Measurements from ENCODE around the gene PRSS57. TPM values are rescaled to one million over a fixed set of nuclear protein-coding genes. Genes with fewer than 3 reads are reported as not detected.

Gene PRSS57
- total RNA-seq, 5 donors from 2014 or later (not counting 1 experiment from before 2014, with no cell fraction given) = 0.86 to 2.5 (median 1.7) TPM; not detected in 1

GRCh38 chr19:656751-657559 is 38.3 kb downstream of the PRSS57 start:
- Mint-ChIP-seq H3K9me3 (no peaks in the 10 kb centered on the region), H3K27me3 (no peaks in the 10 kb centered on the region), H3K4me3 (peak overlapping the region in 1 of 3 donors; percentile 66), H3K27ac (peak overlapping the region in 1 of 2 donors; percentile 28), H3K4me1 (peaks cover 45 to 72% (median 52%) of the 10 kb centered on the region in 3 donors), H3K36me3 (peaks cover 8% of the 10 kb centered on the region)
- 86% methylated on average over 27 of the region's 43 CpGs for WGBS (ENCODE audit: insufficient coverage)
- Histone ChIP-seq H3K4me1 (ENCODE audit: control insufficient read depth in 1 of 2, extremely low read depth in 1 of 2, insufficient read depth in 2 of 2, low read length in 2 of 2) (peaks cover 8 to 97% of the 10 kb centered on the region in 2 experiments), H3K36me3 (ENCODE audit: control insufficient read depth in 2 of 2, extremely low read depth in 1 of 2, insufficient read depth in 1 of 2, low read length in 1 of 2) (peaks cover 25 to 50% of the 10 kb centered on the region in 2 donors), H3K27me3 (replicated peaks in 1 of 2; ENCODE audit: control insufficient read depth in 2 of 2, extremely low read depth in 1 of 2, insufficient read depth in 2 of 2, low read length in 1 of 2) (no peaks in the 10 kb centered on the region), H3K27ac (ENCODE audit: low read length) (no peak overlapping the region), H3K4me3 (ENCODE audit: control insufficient read depth in 1 of 2, extremely low read depth in 1 of 2, low read length in 1 of 2) (no peak overlapping the region), H3K9me3 (no peaks in the 10 kb centered on the region)
- POLR2A ChIA-PET = interaction anchor here in 1 of 2 donors (0.6 kb wide), 1 partner anchor 15 kb away, joined by 7 read pairs; no protein-coding TSS in a partner anchor
- CTCF ChIA-PET = no interaction called here
- DNase-seq = no peak
- no peak for ATAC-seq (replicated peaks in 1 of 4)

- no peak for DNase-seq
- 90% methylated on average over 12 of the region's 17 CpGs for WGBS (ENCODE audit: insufficient coverage)
- peaks cover 8 to 85% of the 10 kb centered on the region in 2 experiments for H3K4me1 ChIP-seq (ENCODE audit: control insufficient read depth in 1 of 2, extremely low read depth in 1 of 2, insufficient read depth in 2 of 2, low read length in 2 of 2)
- H3K9me3 ChIP-seq = no peaks in the 10 kb centered on the region
- H3K36me3 ChIP-seq (ENCODE audit: control insufficient read depth in 2 of 2, extremely low read depth in 1 of 2, insufficient read depth in 1 of 2, low read length in 1 of 2) = peaks cover 31 to 62% of the 10 kb centered on the region in 2 donors
- peak overlapping the region in 1 of 3 donors; percentile 66 for H3K4me3 Mint-ChIP-seq
- CTCF ChIA-PET = no interaction called here
- H3K27me3 Mint-ChIP-seq = no peaks in the 10 kb centered on the region
- no peak for ATAC-seq (replicated peaks in 1 of 4)
- no peaks in the 10 kb centered on the region for H3K27me3 ChIP-seq (replicated peaks in 1 of 2; ENCODE audit: control insufficient read depth in 2 of 2, extremely low read depth in 1 of 2, insufficient read depth in 2 of 2, low read length in 1 of 2)
- peaks cover 10% of the 10 kb centered on the region for H3K36me3 Mint-ChIP-seq
- peaks cover 33 to 65% (median 50%) of the 10 kb centered on the region in 3 donors for H3K4me1 Mint-ChIP-seq
- H3K4me3 ChIP-seq (ENCODE audit: control insufficient read depth in 1 of 2, extremely low read depth in 1 of 2, low read length in 1 of 2) = no peak overlapping the region
- H3K27ac ChIP-seq (ENCODE audit: low read length) = no peak overlapping the region
- no peaks in the 10 kb centered on the region for H3K9me3 Mint-ChIP-seq
- peak overlapping the region in 1 of 2 donors; percentile 16 for H3K27ac Mint-ChIP-seq
- POLR2A ChIA-PET = no interaction called here
Observed at GRCh38 chr19:655691-656090, 39.6 kb downstream of the PRSS57 start.

GRCh38 chr19:653425-653824 is 41.8 kb downstream of the PRSS57 start:
- no peaks in the 10 kb centered on the region for H3K9me3 ChIP-seq
- peaks cover 40 to 75% of the 10 kb centered on the region in 2 donors for H3K36me3 ChIP-seq (ENCODE audit: control insufficient read depth in 2 of 2, extremely low read depth in 1 of 2, insufficient read depth in 1 of 2, low read length in 1 of 2)
- no peak for ATAC-seq (replicated peaks in 1 of 4)
- Mint-ChIP-seq H3K9me3 (no peaks in the 10 kb centered on the region), H3K27ac (no peak overlapping the region), H3K36me3 (peaks cover 8% of the 10 kb centered on the region), H3K27me3 (no peaks in the 10 kb centered on the region), H3K4me3 (no peak overlapping the region), H3K4me1 (peaks cover 20 to 47% (median 34%) of the 10 kb centered on the region in 3 donors)
- H3K27me3 ChIP-seq (replicated peaks in 1 of 2; ENCODE audit: control insufficient read depth in 2 of 2, extremely low read depth in 1 of 2, insufficient read depth in 2 of 2, low read length in 1 of 2) = no peaks in the 10 kb centered on the region
- peaks cover 0 to 62% of the 10 kb centered on the region in 2 experiments for H3K4me1 ChIP-seq (ENCODE audit: control insufficient read depth in 1 of 2, extremely low read depth in 1 of 2, insufficient read depth in 2 of 2, low read length in 2 of 2)
- CTCF ChIA-PET = no interaction called here
- 94% methylated on average over 17 of the region's 17 CpGs for WGBS (ENCODE audit: insufficient coverage)
- no peak for DNase-seq
- POLR2A ChIA-PET = no interaction called here
- no peak overlapping the region for H3K27ac ChIP-seq (ENCODE audit: low read length)
- H3K4me3 ChIP-seq (ENCODE audit: control insufficient read depth in 1 of 2, extremely low read depth in 1 of 2, low read length in 1 of 2) = no peak overlapping the region

GRCh38 chr19:652467-653389 is 42.5 kb downstream of the PRSS57 start:
- no peak overlapping the region for H3K4me3 Mint-ChIP-seq
- CTCF ChIA-PET = no interaction called here
- POLR2A ChIA-PET = no interaction called here
- no peak for DNase-seq
- no peaks in the 10 kb centered on the region for H3K9me3 Mint-ChIP-seq
- H3K4me1 Mint-ChIP-seq = peaks cover 20 to 41% (median 31%) of the 10 kb centered on the region in 3 donors
- no peaks in the 10 kb centered on the region for H3K9me3 ChIP-seq
- peaks cover 8% of the 10 kb centered on the region for H3K36me3 Mint-ChIP-seq
- H3K4me3 ChIP-seq (ENCODE audit: control insufficient read depth in 1 of 2, extremely low read depth in 1 of 2, low read length in 1 of 2) = no peak overlapping the region
- 93% methylated on average over 47 of the region's 54 CpGs for WGBS (ENCODE audit: insufficient coverage)
- H3K4me1 ChIP-seq (ENCODE audit: control insufficient read depth in 1 of 2, extremely low read depth in 1 of 2, insufficient read depth in 2 of 2, low read length in 2 of 2) = peaks cover 0 to 55% of the 10 kb centered on the region in 2 experiments
- ATAC-seq (replicated peaks in 1 of 4) = no peak
- no peaks in the 10 kb centered on the region for H3K27me3 Mint-ChIP-seq
- no peak overlapping the region for H3K27ac Mint-ChIP-seq
- no peak overlapping the region for H3K27ac ChIP-seq (ENCODE audit: low read length)
- peaks cover 40 to 72% of the 10 kb centered on the region in 2 donors for H3K36me3 ChIP-seq (ENCODE audit: control insufficient read depth in 2 of 2, extremely low read depth in 1 of 2, insufficient read depth in 1 of 2, low read length in 1 of 2)
- no peaks in the 10 kb centered on the region for H3K27me3 ChIP-seq (replicated peaks in 1 of 2; ENCODE audit: control insufficient read depth in 2 of 2, extremely low read depth in 1 of 2, insufficient read depth in 2 of 2, low read length in 1 of 2)

GRCh38 chr19:651991-652390 is 43.3 kb downstream of the PRSS57 start:
- DNase-seq = no peak
- Mint-ChIP-seq H3K4me3 (no peak overlapping the region), H3K27me3 (no peaks in the 10 kb centered on the region), H3K9me3 (no peaks in the 10 kb centered on the region), H3K27ac (no peak overlapping the region), H3K36me3 (peaks cover 8% of the 10 kb centered on the region), H3K4me1 (peaks cover 20 to 34% (median 24%) of the 10 kb centered on the region in 3 donors)
- no peak overlapping the region for H3K4me3 ChIP-seq (ENCODE audit: control insufficient read depth in 1 of 2, extremely low read depth in 1 of 2, low read length in 1 of 2)
- POLR2A ChIA-PET = no interaction called here
- 83% methylated on average over 18 of the region's 24 CpGs for WGBS (ENCODE audit: insufficient coverage)
- H3K27me3 ChIP-seq (replicated peaks in 1 of 2; ENCODE audit: control insufficient read depth in 2 of 2, extremely low read depth in 1 of 2, insufficient read depth in 2 of 2, low read length in 1 of 2) = no peaks in the 10 kb centered on the region
- no peaks in the 10 kb centered on the region for H3K9me3 ChIP-seq
- peaks cover 0 to 48% of the 10 kb centered on the region in 2 experiments for H3K4me1 ChIP-seq (ENCODE audit: control insufficient read depth in 1 of 2, extremely low read depth in 1 of 2, insufficient read depth in 2 of 2, low read length in 2 of 2)
- peaks cover 44 to 71% of the 10 kb centered on the region in 2 donors for H3K36me3 ChIP-seq (ENCODE audit: control insufficient read depth in 2 of 2, extremely low read depth in 1 of 2, insufficient read depth in 1 of 2, low read length in 1 of 2)
- H3K27ac ChIP-seq (ENCODE audit: low read length) = no peak overlapping the region
- no peak for ATAC-seq (replicated peaks in 1 of 4)
- CTCF ChIA-PET = no interaction called here

- Mint-ChIP-seq H3K4me3 (no peak overlapping the region), H3K4me1 (peaks cover 16 to 28% (median 20%) of the 10 kb centered on the region in 3 donors), H3K9me3 (no peaks in the 10 kb centered on the region), H3K27ac (no peak overlapping the region), H3K36me3 (peaks cover 9% of the 10 kb centered on the region), H3K27me3 (no peaks in the 10 kb centered on the region)
- CTCF ChIA-PET = no interaction called here
- POLR2A ChIA-PET = no interaction called here
- 95% methylated on average over 54 of the region's 58 CpGs for WGBS (ENCODE audit: insufficient coverage)
- ATAC-seq (replicated peaks in 1 of 4) (no peak), DNase-seq (no peak)
- H3K4me3 ChIP-seq (ENCODE audit: control insufficient read depth in 1 of 2, extremely low read depth in 1 of 2, low read length in 1 of 2) = no peak overlapping the region
- H3K4me1 ChIP-seq (ENCODE audit: control insufficient read depth in 1 of 2, extremely low read depth in 1 of 2, insufficient read depth in 2 of 2, low read length in 2 of 2) = peaks cover 0 to 41% of the 10 kb centered on the region in 2 experiments
- no peak overlapping the region for H3K27ac ChIP-seq (ENCODE audit: low read length)
- H3K27me3 ChIP-seq (replicated peaks in 1 of 2; ENCODE audit: control insufficient read depth in 2 of 2, extremely low read depth in 1 of 2, insufficient read depth in 2 of 2, low read length in 1 of 2) = no peaks in the 10 kb centered on the region
- peaks cover 48 to 73% of the 10 kb centered on the region in 2 donors for H3K36me3 ChIP-seq (ENCODE audit: control insufficient read depth in 2 of 2, extremely low read depth in 1 of 2, insufficient read depth in 1 of 2, low read length in 1 of 2)
- H3K9me3 ChIP-seq = no peaks in the 10 kb centered on the region
Observed at GRCh38 chr19:651114-651818, 44.0 kb downstream of the PRSS57 start.

All from T-cell (primary cell).